ENCODE data around the gene TM6SF1. TPM values are rescaled to one million over a fixed set of nuclear protein-coding genes. Genes with fewer than 3 reads are reported as not detected.

The TM6SF1 gene
- total RNA-seq, 1 donor from 2014 or later = 2.1 TPM

GRCh38 chr15:83119968-83120581 is 12.6 kb downstream of the TM6SF1 start:
- no peaks in the 10 kb centered on the region for H3K9me3 ChIP-seq (ENCODE audit: insufficient read depth, low read depth, low read length)
- H3K9me3 Mint-ChIP-seq (ENCODE audit: unreplicated experiment) = no peaks in the 10 kb centered on the region
- H3K27me3 ChIP-seq (ENCODE audit: insufficient read depth, low read length) = no peaks in the 10 kb centered on the region
- no peaks in the 10 kb centered on the region for H3K36me3 ChIP-seq (ENCODE audit: insufficient read depth, low read length)
- no peak overlapping the region for H3K9ac ChIP-seq (ENCODE audit: low read length)
- H3K4me1 ChIP-seq (ENCODE audit: insufficient read depth, low read length) = no peaks in the 10 kb centered on the region
- no peaks in the 10 kb centered on the region for H3K79me2 ChIP-seq (ENCODE audit: insufficient read depth, low read length)
- no peak overlapping the region for H2AFZ ChIP-seq (ENCODE audit: low read depth, low read length)
- H3K4me3 Mint-ChIP-seq (ENCODE audit: unreplicated experiment) = no peak overlapping the region
- H3K4me1 Mint-ChIP-seq (ENCODE audit: low read depth, unreplicated experiment) = no peaks in the 10 kb centered on the region
- H3K4me2 ChIP-seq (ENCODE audit: low read length) = no peak overlapping the region
- no peak for DNase-seq (ENCODE audit: low read depth)
- H3K27me3 Mint-ChIP-seq (ENCODE audit: low read depth, unreplicated experiment) = no peaks in the 10 kb centered on the region
- H3K27ac ChIP-seq (ENCODE audit: low read depth, low read length) = no peak overlapping the region
- H4K20me1 ChIP-seq (ENCODE audit: insufficient read depth, low read length) = no peaks in the 10 kb centered on the region
- H3K36me3 Mint-ChIP-seq (ENCODE audit: low read depth, unreplicated experiment) = peaks cover 6% of the 10 kb centered on the region
- TF ChIP-seq EZH2 (IDR thresholded peaks at IDR 0.05; ENCODE audit: insufficient read depth, low read length) (no peak), CTCF (IDR thresholded peaks at IDR 0.05; ENCODE audit: insufficient read depth, low read depth, low read length) (no peak)
- no peak overlapping the region for H3K4me3 ChIP-seq (ENCODE audit: insufficient read depth, low read depth, low read length)
- H3K27ac Mint-ChIP-seq (ENCODE audit: unreplicated experiment) = no peak overlapping the region
- FAIRE-seq = no peak

GRCh38 chr15:83123529-83123928 is 16.1 kb downstream of the TM6SF1 start:
- Mint-ChIP-seq H3K4me3 (ENCODE audit: unreplicated experiment) (no peak overlapping the region), H3K9me3 (ENCODE audit: unreplicated experiment) (no peaks in the 10 kb centered on the region), H3K27ac (ENCODE audit: unreplicated experiment) (no peak overlapping the region), H3K27me3 (ENCODE audit: low read depth, unreplicated experiment) (no peaks in the 10 kb centered on the region), H3K4me1 (ENCODE audit: low read depth, unreplicated experiment) (peaks cover 6% of the 10 kb centered on the region), H3K36me3 (ENCODE audit: low read depth, unreplicated experiment) (no peaks in the 10 kb centered on the region)
- no peaks in the 10 kb centered on the region for H3K4me1 ChIP-seq (ENCODE audit: insufficient read depth, low read length)
- no peaks in the 10 kb centered on the region for H4K20me1 ChIP-seq (ENCODE audit: insufficient read depth, low read length)
- H3K27ac ChIP-seq (ENCODE audit: low read depth, low read length) = no peak overlapping the region
- H3K4me2 ChIP-seq (ENCODE audit: low read length) = no peak overlapping the region
- no peaks in the 10 kb centered on the region for H3K79me2 ChIP-seq (ENCODE audit: insufficient read depth, low read length)
- H3K9ac ChIP-seq (ENCODE audit: low read length) = no peak overlapping the region
- no peaks in the 10 kb centered on the region for H3K36me3 ChIP-seq (ENCODE audit: insufficient read depth, low read length)
- H2AFZ ChIP-seq (ENCODE audit: low read depth, low read length) = no peak overlapping the region
- no peak for FAIRE-seq
- no peak for DNase-seq (ENCODE audit: low read depth)
- H3K9me3 ChIP-seq (ENCODE audit: insufficient read depth, low read depth, low read length) = no peaks in the 10 kb centered on the region
- no peaks in the 10 kb centered on the region for H3K27me3 ChIP-seq (ENCODE audit: insufficient read depth, low read length)
- no peak for TF ChIP-seq EZH2 (IDR thresholded peaks at IDR 0.05; ENCODE audit: insufficient read depth, low read length)
- no peak for TF ChIP-seq CTCF (IDR thresholded peaks at IDR 0.05; ENCODE audit: insufficient read depth, low read depth, low read length)
- H3K4me3 ChIP-seq (ENCODE audit: insufficient read depth, low read depth, low read length) = no peak overlapping the region

GRCh38 chr15:83127547-83128150 is 20.2 kb downstream of the TM6SF1 start:
- Histone ChIP-seq H3K4me3 (ENCODE audit: insufficient read depth, low read depth, low read length) (no peak overlapping the region), H3K4me2 (ENCODE audit: low read length) (no peak overlapping the region), H4K20me1 (ENCODE audit: insufficient read depth, low read length) (no peaks in the 10 kb centered on the region), H3K27me3 (ENCODE audit: insufficient read depth, low read length) (no peaks in the 10 kb centered on the region), H2AFZ (ENCODE audit: low read depth, low read length) (no peak overlapping the region), H3K36me3 (ENCODE audit: insufficient read depth, low read length) (peaks cover 8% of the 10 kb centered on the region), H3K27ac (ENCODE audit: low read depth, low read length) (no peak overlapping the region), H3K79me2 (ENCODE audit: insufficient read depth, low read length) (no peaks in the 10 kb centered on the region), H3K9ac (ENCODE audit: low read length) (no peak overlapping the region), H3K9me3 (ENCODE audit: insufficient read depth, low read depth, low read length) (no peaks in the 10 kb centered on the region), H3K4me1 (ENCODE audit: insufficient read depth, low read length) (no peaks in the 10 kb centered on the region)
- FAIRE-seq = peak; percentile 39
- no peaks in the 10 kb centered on the region for H3K36me3 Mint-ChIP-seq (ENCODE audit: low read depth, unreplicated experiment)
- H3K27me3 Mint-ChIP-seq (ENCODE audit: low read depth, unreplicated experiment) = no peaks in the 10 kb centered on the region
- no peak for DNase-seq (ENCODE audit: low read depth)
- no peak overlapping the region for H3K4me3 Mint-ChIP-seq (ENCODE audit: unreplicated experiment)
- peaks cover 6% of the 10 kb centered on the region for H3K4me1 Mint-ChIP-seq (ENCODE audit: low read depth, unreplicated experiment)
- TF ChIP-seq CTCF (IDR thresholded peaks at IDR 0.05; ENCODE audit: insufficient read depth, low read depth, low read length) (no peak), EZH2 (IDR thresholded peaks at IDR 0.05; ENCODE audit: insufficient read depth, low read length) (no peak)
- no peaks in the 10 kb centered on the region for H3K9me3 Mint-ChIP-seq (ENCODE audit: unreplicated experiment)
- H3K27ac Mint-ChIP-seq (ENCODE audit: unreplicated experiment) = no peak overlapping the region

Data from astrocyte (in vitro differentiated cells and primary cell).